Skeletal muscle tissue (tissue), 4 donors: Measurements from ENCODE around the gene ERAL1. TPM values are rescaled to one million over a fixed set of nuclear protein-coding genes. Genes with fewer than 3 reads are reported as not detected.
"Not testable (repeated sequence)": the region's sequence is repeated elsewhere in the genome, so short reads cannot be mapped to it uniquely, and the experiment has no call there.

Experiments
- H3K27ac ChIP-seq: one replicate; pipeline ENCODE4 v1.7.0; 2013; ENCODE audit warnings: mild to moderate bottlenecking, low read depth, low read length, inconsistent platforms
- H3K27me3 ChIP-seq, 3 donors: one replicate each; pipeline ENCODE4 v1.7.0; 2013; ENCODE audit warnings: low read length in 3 of 3; ENCODE audit not compliant: control insufficient read depth in 3 of 3, insufficient read depth in 3 of 3
- H3K36me3 ChIP-seq, 3 donors: one replicate each; pipeline ENCODE4 v1.7.0; 2013; ENCODE audit warnings: low read length in 3 of 3; ENCODE audit not compliant: control insufficient read depth in 3 of 3, insufficient read depth in 3 of 3
- H3K4me1 ChIP-seq, 3 donors: one replicate each; pipeline ENCODE4 v1.7.0; 2013; ENCODE audit warnings: low read length in 3 of 3, mild to moderate bottlenecking in 3 of 3; ENCODE audit not compliant: control insufficient read depth in 3 of 3, insufficient read depth in 3 of 3
- H3K4me3 ChIP-seq, 3 donors: one replicate each; pipeline ENCODE4 v1.7.0; 2013; ENCODE audit warnings: low read length in 3 of 3
- H3K9ac ChIP-seq, 3 donors: one replicate each; pipeline ENCODE4 v1.7.0; 2013; ENCODE audit warnings: low read length in 3 of 3, mild to moderate bottlenecking in 3 of 3, moderate library complexity in 2 of 3, low read depth in 1 of 3
- H3K9me3 ChIP-seq, 3 donors: one replicate each; pipeline ENCODE4 v1.7.0; 2013; ENCODE audit warnings: low read length in 3 of 3; ENCODE audit not compliant: control insufficient read depth in 3 of 3
- total RNA-seq: library from RNA; depleted of rRNA; stranded (reverse); fragments of >200 nt; gene quantifications from one replicate; pipeline ENCODE4 v1.2.3, GENCODE V29; 2014
- donor health status: Osteomylitis.

ERAL1 gene
- total RNA-seq, 1 donor from 2014 or later: 19.3 TPM

DNA sequence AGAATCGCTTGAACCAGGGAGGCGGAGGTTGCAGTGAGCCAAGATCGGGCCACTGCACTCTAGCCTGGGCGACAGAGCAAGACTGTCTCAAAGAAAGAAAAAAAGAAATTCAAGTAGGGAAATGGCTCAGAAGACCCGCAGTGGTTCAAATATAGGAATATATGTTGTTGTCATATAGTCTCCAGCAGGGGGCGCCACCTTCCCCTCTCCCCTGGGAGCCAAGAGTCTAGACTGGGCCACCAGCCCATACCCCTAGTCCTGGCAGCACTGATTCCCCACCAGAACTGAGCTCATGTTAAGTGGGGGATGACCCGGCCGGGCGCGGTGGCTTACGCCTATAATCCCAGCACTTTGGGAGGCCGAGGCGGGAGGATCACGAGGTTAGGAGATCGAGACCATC, 6.1 kb upstream of the ERAL1 start:
- not testable (repeated sequence) for H3K27ac ChIP-seq, H3K9ac ChIP-seq, H3K36me3 ChIP-seq

DNA sequence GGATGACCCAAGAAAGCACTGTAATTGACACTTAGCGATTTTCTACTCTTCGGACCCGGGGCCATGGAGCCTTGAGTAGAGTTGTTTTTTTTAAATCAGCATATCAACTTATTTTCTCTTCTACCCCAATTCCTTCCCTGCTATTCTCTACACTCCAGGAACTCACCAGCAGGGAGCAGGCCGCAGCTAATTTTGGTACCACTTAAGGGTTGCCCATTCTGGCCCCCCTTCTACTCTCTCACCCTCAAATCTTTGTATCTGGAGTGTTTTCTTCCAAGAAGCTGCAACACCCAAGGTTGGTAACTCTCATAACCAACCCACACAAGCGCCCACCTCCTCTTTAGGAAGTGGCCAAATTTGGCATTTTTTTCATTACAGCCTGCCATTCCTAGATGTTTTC, 5.5 kb upstream of the ERAL1 start:
- no peaks in the 10 kb centered on the region for H3K27me3 ChIP-seq
- H3K36me3 ChIP-seq: no peaks in the 10 kb centered on the region
- no peak overlapping the region for H3K4me3 ChIP-seq
- H3K9ac ChIP-seq: no peak overlapping the region
- H3K27ac ChIP-seq: no peak overlapping the region
- no peaks in the 10 kb centered on the region for H3K9me3 ChIP-seq
- H3K4me1 ChIP-seq: peaks cover 3% of the 10 kb centered on the region in 3 donors

More for the DNA sequence above, 6.1 kb upstream of the ERAL1 start:
- not testable (repeated sequence) for H3K27me3 ChIP-seq, H3K4me3 ChIP-seq, H3K4me1 ChIP-seq, H3K9me3 ChIP-seq

DNA sequence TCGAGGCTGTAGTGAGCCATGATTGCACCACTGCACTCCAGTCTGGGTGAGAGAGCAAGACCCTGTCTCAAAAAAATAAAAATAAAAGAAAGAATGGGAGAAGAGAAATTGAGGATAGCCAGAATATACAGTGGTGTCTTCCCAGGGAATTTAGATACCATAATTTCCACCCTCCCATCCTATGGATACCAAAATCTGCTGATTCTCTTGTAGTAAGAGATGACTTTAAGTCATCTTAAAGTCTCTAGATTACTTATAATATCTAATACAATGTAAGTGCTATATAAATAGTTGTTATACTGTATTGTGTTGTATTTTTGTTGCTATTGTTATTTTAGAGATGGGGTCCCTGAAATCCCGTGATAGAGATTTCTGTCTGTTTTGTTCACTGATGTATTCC, 1.5 kb upstream of the ERAL1 start:
- no peaks in the 10 kb centered on the region for H3K9me3 ChIP-seq
- H3K4me1 ChIP-seq: peaks cover 12 to 15% (median 12%) of the 10 kb centered on the region in 3 donors
- no peaks in the 10 kb centered on the region for H3K27me3 ChIP-seq
- H3K4me3 ChIP-seq: no peak overlapping the region
- no peak overlapping the region for H3K9ac ChIP-seq
- H3K36me3 ChIP-seq: peaks cover 11 to 13% (median 12%) of the 10 kb centered on the region in 3 donors
- H3K27ac ChIP-seq: no peak overlapping the region

DNA sequence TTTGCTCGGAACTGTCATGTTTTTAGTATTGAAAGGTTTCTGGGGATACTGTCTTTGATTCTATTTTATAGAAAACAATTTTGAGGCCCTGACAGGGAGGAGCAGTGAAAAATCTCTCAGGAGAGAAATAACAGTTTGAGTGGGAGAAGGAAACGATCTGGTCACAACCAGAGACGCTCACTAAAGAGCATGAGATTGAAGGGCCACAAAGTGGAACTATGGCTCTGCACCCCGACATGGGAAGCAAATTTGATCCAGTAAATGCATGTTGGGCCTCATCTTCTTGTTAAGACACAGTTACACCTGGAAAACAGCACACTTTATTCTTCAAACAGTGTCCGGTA, 492 bp downstream of the ERAL1 start:
- peak overlapping the region; percentile 89 to 97 (median 89) for H3K9ac ChIP-seq
- peak overlapping the region; percentile 93 to 100 (median 94) for H3K4me3 ChIP-seq
- peaks cover 21 to 24% (median 23%) of the 10 kb centered on the region in 3 donors for H3K36me3 ChIP-seq
- peak overlapping the region; percentile 71 for H3K27ac ChIP-seq
- H3K4me1 ChIP-seq: peaks cover 12 to 15% (median 12%) of the 10 kb centered on the region in 3 donors
- H3K27me3 ChIP-seq: no peaks in the 10 kb centered on the region
- no peaks in the 10 kb centered on the region for H3K9me3 ChIP-seq

DNA sequence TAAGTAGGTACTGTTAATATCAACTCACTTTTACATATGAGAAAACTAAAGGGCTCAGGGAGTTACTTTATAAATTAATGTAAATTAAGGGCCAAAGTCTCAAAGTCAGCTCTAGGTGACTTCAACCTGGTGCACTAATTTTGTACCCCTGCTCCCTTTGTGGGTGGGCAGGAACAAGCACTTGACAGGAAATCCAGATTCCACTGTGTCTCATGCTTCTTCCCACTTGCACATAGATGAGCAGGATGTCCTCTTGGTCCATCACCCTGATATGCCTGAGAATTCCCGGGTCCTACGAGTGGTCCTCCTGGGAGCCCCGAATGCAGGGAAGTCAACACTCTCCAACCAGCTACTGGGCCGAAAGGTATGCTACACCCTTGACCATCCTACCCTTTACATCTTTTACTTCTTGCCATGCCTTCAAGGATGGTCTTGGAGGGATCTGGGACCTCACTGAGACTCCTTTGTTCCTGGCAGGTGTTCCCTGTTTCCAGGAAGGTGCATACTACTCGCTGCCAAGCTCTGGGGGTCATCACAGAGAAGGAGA, 1.3 kb downstream of the ERAL1 start:
- Histone ChIP-seq H3K27ac (no peak overlapping the region), H3K4me1 (peaks cover 12 to 15% (median 12%) of the 10 kb centered on the region in 3 donors), H3K36me3 (peaks cover 26 to 29% (median 28%) of the 10 kb centered on the region in 3 donors), H3K4me3 (no peak overlapping the region), H3K9ac (no peak overlapping the region), H3K27me3 (no peaks in the 10 kb centered on the region), H3K9me3 (no peaks in the 10 kb centered on the region)

DNA sequence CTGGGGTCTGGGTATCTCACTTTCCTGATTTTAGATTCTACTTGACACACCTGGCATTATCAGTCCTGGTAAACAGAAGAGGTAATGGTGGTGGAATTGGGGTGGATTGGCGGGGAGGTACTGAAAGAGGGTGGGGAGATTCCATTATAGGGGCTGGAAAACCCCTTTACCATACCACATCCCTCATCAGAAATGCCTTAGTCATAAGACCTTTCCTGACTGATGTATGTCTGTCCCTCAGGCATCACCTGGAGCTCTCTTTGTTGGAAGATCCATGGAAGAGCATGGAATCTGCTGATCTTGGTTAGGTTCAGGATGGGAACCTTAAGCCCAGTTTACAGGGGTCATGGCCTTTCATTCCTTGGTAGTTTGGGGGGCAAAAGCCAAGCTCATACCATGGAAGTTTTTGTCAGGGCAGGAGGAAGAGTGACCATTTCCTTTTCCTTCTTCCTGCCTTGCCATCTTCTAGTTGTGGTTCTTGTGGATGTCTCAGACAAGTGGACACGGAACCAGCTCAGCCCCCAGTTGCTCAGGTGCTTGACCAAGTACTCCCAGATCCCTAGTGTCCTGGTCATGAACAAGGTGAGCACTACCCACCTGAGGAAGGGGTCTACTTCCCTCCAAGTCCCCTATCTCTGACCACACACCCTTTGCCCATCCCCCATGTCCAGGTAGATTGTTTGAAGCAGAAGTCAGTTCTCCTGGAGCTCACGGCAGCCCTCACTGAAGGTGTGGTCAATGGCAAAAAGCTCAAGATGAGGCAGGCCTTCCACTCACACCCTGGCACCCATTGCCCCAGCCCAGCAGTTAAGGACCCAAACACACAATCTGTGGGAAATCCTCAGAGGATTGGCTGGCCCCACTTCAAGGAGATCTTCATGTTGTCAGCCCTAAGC, 3.3 kb downstream of the ERAL1 start:
- Histone ChIP-seq H3K4me1 (peaks cover 12 to 15% (median 12%) of the 10 kb centered on the region in 3 donors), H3K27me3 (no peaks in the 10 kb centered on the region), H3K27ac (no peak overlapping the region), H3K36me3 (peaks cover 30 to 37% (median 32%) of the 10 kb centered on the region in 3 donors), H3K9me3 (no peaks in the 10 kb centered on the region), H3K9ac (no peak overlapping the region), H3K4me3 (no peak overlapping the region)

DNA sequence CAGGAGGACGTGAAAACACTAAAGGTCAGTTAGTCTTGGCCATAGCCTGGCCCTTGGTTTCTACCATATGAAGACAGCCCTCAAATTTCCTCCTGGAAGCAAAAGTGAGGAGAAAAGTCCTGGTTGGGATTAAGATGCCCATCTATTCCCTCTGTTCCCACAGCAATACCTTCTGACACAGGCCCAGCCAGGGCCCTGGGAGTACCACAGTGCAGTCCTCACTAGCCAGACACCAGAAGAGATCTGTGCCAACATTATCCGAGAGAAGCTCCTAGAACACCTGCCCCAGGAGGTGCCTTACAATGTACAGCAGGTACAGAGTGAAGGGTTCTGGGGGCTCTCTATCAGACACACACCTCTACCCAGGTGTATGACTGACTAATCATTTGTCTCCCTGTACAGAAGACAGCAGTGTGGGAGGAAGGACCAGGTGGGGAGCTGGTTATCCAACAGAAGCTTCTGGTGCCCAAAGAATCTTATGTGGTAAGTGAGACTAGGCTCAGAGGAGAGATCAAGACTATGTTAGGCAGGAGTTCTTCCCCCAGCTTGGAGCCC, 4.1 kb downstream of the ERAL1 start:
- Histone ChIP-seq H3K4me3 (no peak overlapping the region), H3K9ac (no peak overlapping the region), H3K4me1 (peaks cover 12 to 15% (median 12%) of the 10 kb centered on the region in 3 donors), H3K9me3 (no peaks in the 10 kb centered on the region), H3K36me3 (peaks cover 30 to 37% (median 32%) of the 10 kb centered on the region in 3 donors), H3K27me3 (no peaks in the 10 kb centered on the region), H3K27ac (no peak overlapping the region)

DNA sequence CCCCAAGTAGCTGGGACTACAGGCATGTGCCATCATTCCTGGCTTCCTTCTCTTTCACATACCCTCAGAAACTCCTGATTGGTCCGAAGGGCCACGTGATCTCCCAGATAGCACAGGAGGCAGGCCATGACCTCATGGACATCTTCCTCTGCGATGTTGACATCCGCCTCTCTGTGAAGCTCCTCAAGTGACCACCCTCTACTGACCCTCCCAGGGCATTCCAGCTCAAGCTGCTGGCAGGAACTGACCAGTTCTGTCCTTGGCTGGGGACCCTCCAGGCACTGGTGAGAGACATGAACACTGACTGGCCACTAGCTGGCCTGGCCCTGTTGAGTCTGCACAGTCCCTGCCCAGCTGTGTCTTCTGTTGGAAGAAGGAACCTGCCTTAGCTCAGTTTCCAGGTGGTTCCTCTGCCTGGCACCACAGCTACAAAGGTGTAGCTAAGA, 5.6 kb downstream of the ERAL1 start:
- Histone ChIP-seq H3K36me3 (peaks cover 30 to 37% (median 32%) of the 10 kb centered on the region in 3 donors), H3K4me3 (no peak overlapping the region), H3K27me3 (no peaks in the 10 kb centered on the region), H3K9ac (no peak overlapping the region), H3K4me1 (peaks cover 2 to 6% (median 2%) of the 10 kb centered on the region in 3 donors), H3K9me3 (no peaks in the 10 kb centered on the region), H3K27ac (no peak overlapping the region)

DNA sequence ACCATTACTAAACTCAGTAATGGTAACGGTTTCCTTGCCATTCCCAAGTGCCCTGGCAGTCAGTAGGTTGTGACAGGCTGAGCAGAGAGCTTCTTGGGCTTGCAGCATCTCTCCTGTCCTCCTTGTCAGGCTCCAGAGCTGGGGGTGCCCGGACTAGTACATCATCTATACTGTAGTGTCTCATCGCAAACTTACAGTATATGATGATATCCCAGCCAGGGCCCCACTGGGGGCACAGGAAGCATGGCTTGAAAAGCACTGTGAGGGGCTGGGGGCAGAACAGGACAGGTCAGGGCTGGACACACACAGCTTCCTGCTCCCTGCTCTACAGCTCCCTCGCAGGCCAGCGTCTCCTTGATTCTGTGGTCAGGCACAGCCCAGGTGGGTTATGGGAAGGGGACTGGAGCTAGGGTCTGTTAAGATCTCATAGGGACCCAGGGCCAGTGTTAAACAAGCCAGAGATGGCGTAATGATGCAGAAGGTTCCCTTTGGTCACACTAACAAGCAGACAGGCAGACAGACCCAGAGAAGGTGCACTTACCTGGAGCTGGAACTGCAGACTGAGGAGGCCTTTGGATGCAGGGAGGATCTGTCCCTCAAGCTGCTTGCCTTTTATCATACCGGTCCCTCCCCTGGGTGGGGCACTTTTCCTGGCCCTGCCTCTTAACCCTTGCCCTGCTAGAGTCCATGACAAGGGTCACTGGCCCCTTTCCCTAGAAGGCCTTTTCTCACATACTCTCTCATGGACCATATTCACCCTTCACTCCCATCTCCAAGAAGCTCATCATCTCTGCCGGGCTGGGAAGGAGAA, 6.8 kb downstream of the ERAL1 start:
- no peaks in the 10 kb centered on the region for H3K27me3 ChIP-seq
- no peaks in the 10 kb centered on the region for H3K9me3 ChIP-seq
- no peak overlapping the region for H3K9ac ChIP-seq
- no peaks in the 10 kb centered on the region for H3K4me1 ChIP-seq
- H3K4me3 ChIP-seq: no peak overlapping the region
- H3K36me3 ChIP-seq: peaks cover 24 to 32% (median 28%) of the 10 kb centered on the region in 3 donors
- H3K27ac ChIP-seq: no peak overlapping the region
